ENCODE data around the gene SPATS2L. TPM values are rescaled to one million over a fixed set of nuclear protein-coding genes. Genes with fewer than 3 reads are reported as not detected.

The SPATS2L gene
- total RNA-seq, 1 donor, result 117 TPM

DNA sequence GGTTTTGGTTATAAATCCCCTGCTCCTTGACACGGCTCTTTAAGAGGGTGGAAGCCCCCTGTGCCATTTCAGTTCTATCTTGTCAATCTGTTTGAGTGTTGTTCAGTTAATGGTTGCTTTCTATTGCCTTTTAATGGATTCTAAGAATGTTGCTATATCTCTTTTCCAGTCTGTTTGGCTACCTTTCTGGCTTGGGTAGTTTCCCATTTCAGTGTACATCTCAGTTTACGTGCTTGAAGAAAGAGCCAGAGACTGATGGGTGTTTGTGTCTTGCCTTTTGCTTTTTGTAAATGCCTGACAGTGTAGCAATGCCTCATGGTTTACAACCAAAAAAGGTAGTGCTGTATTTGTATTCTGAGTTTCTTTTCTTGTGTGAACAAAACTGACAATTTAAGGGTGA, 45.3 kb downstream of the SPATS2L start:
- H3K4me3 ChIP-seq (ENCODE audit: low read depth, low read length), result no peak overlapping the region
- no peak for DNase-seq (ENCODE audit: low read depth)
- TF ChIP-seq, protein P1, sequence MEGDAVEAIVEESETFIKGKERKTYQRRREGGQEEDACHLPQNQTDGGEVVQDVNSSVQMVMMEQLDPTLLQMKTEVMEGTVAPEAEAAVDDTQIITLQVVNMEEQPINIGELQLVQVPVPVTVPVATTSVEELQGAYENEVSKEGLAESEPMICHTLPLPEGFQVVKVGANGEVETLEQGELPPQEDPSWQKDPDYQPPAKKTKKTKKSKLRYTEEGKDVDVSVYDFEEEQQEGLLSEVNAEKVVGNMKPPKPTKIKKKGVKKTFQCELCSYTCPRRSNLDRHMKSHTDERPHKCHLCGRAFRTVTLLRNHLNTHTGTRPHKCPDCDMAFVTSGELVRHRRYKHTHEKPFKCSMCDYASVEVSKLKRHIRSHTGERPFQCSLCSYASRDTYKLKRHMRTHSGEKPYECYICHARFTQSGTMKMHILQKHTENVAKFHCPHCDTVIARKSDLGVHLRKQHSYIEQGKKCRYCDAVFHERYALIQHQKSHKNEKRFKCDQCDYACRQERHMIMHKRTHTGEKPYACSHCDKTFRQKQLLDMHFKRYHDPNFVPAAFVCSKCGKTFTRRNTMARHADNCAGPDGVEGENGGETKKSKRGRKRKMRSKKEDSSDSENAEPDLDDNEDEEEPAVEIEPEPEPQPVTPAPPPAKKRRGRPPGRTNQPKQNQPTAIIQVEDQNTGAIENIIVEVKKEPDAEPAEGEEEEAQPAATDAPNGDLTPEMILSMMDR (IDR thresholded peaks at IDR 0.05; ENCODE audit: insufficient read depth, low read length), result no peak

DNA sequence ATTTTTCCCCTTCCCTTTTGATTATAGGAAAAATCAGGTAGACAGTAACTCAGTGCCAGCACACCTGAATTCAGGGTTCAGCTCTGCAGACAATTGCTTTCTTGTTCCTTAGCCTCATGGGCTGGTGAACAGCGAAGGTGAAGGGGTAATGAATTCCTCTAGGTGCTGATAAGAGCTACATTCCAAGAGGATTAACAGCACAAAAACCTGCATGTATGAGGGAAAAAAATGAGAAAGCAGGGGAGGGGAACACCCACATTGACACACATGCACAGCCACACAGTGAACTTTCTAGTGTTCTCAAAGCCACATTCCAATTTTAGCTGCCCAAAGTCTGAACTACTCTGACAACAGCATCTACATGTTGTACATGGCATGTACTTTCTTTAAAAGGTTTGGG, 46.1 kb downstream of the SPATS2L start:
- DNase-seq (ENCODE audit: low read depth), result peak; percentile 84
- no peak overlapping the region for H3K4me3 ChIP-seq (ENCODE audit: low read depth, low read length)
- TF ChIP-seq, protein P1 (IDR thresholded peaks at IDR 0.05; ENCODE audit: insufficient read depth, low read length), result no peak

DNA sequence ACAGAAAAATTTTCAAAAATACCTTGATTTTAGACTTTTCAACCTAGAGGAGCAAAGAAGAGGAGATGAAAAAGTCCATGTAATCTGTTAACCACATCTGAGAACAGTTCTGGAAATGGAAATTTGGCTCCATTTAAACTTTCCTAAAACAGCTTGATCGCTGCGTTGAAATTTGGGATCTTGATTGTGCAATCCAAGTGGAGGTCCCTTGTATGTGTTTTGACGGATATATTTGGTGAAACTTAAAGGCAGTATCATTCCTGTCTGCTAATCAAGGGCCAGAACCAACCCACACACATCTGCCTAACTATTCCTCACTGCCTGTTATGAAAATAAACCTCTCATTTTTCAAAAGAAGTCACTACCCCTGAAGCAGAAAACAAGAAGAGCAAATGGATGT, 46.6 kb downstream of the SPATS2L start:
- peak; percentile 85 for DNase-seq (ENCODE audit: low read depth)
- TF ChIP-seq, protein P1 (IDR thresholded peaks at IDR 0.05; ENCODE audit: insufficient read depth, low read length), result no peak
- no peak overlapping the region for H3K4me3 ChIP-seq (ENCODE audit: low read depth, low read length)

DNA sequence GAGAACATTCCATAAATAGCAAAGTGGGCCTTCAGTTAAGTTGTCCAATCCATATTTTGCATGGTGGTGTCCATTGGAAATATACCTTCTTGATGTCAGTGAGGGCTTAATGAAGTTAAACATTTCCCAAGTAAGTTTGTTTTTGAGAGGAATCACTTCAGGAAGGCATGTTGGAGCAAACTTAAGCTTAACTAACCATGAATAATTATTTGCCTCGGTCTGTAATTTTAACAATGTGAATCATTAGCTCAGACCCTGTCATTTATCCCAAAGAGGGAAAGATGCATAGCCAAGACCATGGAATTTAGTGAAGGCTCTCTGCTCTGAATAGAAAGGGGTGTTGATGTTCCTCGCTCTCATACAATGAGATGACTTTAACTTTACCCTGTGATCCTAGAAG, 47.4 kb downstream of the SPATS2L start:
- TF ChIP-seq, protein P1 (IDR thresholded peaks at IDR 0.05; ENCODE audit: insufficient read depth, low read length), result no peak
- no peak overlapping the region for H3K4me3 ChIP-seq (ENCODE audit: low read depth, low read length)
- no peak for DNase-seq (ENCODE audit: low read depth)

DNA sequence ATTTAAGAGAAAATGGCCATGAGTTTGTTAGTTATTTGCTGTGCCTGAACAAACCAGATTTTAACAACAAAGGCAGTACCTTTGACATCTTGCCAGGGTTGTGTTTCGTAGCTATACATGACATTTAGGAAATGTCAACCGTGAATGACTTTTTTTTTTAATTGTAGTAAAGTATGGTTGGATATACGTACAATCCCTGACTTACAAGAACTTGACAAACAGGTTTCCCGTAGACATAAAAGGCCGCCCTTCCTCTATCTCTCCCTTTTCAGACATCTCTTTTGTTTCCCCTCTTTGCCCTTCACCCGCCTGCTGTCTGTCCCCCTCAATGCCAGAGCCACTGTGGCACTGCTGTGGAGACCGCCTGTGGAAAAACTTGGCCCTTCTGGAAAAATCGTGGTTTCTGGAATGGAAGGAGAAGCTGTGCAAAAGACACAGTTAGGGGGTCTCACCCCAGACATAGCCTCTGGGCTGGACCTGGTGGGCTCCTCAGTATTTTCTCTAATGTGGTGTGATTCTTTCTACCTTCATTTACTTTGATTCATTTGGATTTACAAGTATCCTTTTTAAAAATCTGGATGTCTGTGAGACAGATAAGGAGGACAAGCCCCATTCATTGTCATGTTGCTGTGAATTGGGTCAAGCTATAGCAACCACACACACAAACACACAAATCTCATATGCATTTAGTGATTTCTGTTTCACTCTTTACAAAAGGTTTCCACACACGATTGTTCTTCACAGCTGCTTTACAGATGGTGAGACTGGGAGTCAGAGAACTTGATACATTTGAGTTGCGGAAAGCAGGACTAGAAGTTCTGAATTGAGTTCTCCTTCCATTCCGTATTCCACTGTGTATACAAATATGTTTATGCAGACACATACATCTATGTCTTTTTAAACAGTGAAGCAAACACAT, 48.6 kb downstream of the SPATS2L start:
- TF ChIP-seq, protein P1 (IDR thresholded peaks at IDR 0.05; ENCODE audit: insufficient read depth, low read length), result no peak
- no peak for DNase-seq (ENCODE audit: low read depth)
- H3K4me3 ChIP-seq (ENCODE audit: low read depth, low read length), result no peak overlapping the region

DNA sequence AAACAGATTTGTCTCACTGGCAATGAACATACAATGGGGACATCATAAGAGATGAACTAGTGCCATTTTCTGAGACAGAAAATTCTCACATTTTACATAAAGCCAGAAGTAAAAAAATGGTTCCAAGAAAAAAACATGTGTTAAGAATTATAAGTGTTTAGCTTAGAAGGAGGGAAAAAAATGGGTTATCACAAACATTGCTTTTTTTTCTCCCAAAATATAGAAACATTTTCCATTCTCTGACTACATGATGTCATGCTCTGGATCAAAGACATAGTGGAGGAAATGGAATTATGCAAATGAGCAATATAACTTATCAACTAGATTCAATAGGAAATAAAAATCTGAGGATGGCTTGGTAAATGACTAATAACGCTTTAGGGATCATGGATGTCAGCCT, 49.8 kb downstream of the SPATS2L start:
- H3K4me3 ChIP-seq (ENCODE audit: low read depth, low read length), result no peak overlapping the region
- TF ChIP-seq, protein P1 (IDR thresholded peaks at IDR 0.05; ENCODE audit: insufficient read depth, low read length), result no peak
- DNase-seq (ENCODE audit: low read depth), result peak; percentile 59
